A549 (cell line): Measurements from ENCODE around the gene ITPKB. TPM values are rescaled to one million over a fixed set of nuclear protein-coding genes. Genes with fewer than 3 reads are reported as not detected.
A peak's percentile ranks its signal among the peaks of the same experiment; 100 is the strongest.

Experiments used
- ATAC-seq, 2 experiments: fragments of 200-7000 bp in 1 of 2; fragments of >200 bp in 1 of 2; cut with Nextera tagmentation in 1 of 2; cut with Tn5 transposase in 1 of 2; 3 replicates each; pipeline versions ENCODE4 v1.8.0 to v1.9.1; 2018 to 2020; ENCODE audit warnings: mild to moderate bottlenecking in 1 of 2, moderate library complexity in 1 of 2
- CTCF ChIA-PET: fragments of 300-600 bp; sonication (Branson Sonifier 250); formaldehyde crosslinking; extraction: SDS; loops from one replicate; lab custom pipeline; 2021; ENCODE audit warnings: antibody characterized with exemption, inconsistent platforms; lab: Yijun Ruan, JAX
- POLR2A ChIA-PET: fragments of 350-600 bp; formaldehyde crosslinking; extraction: SDS; loops from one replicate; lab custom pipeline; 2021; ENCODE audit warnings: antibody characterized with exemption, inconsistent platforms; lab: Yijun Ruan, JAX
- DNase-seq, 2 experiments: peaks; one replicate each; pipeline versions ENCODE4 v3.0.0 to v3.0.0-alpha.2; 2011 to 2016; ENCODE audit warnings: low read depth in 1 of 2, low spot score in 1 of 2
- FAIRE-seq: peaks from 2 replicates; lab custom pipeline; 2011; peaks lifted over from hg19 to GRCh38; lab: Jason Lieb, UNC
- H3K27ac ChIP-seq, 2 experiments: fragments of >200 bp; sonication (Bioruptor Twin); formaldehyde crosslinking; 3 replicates each; pipeline ENCODE4 v1.5.1; 2016 to 2017
- H3K4me1 ChIP-seq: fragments of >200 bp; sonication (Bioruptor Twin); formaldehyde crosslinking; 3 replicates; pipeline ENCODE4 v1.6.1; 2016
- H3K4me2 ChIP-seq: fragments of >200 bp; sonication (Bioruptor Twin); formaldehyde crosslinking; 3 replicates; pipeline ENCODE4 v1.6.1; 2016
- H3K4me3 ChIP-seq: fragments of >200 bp; sonication (Bioruptor Twin); formaldehyde crosslinking; 3 replicates; pipeline ENCODE4 v1.5.1; 2016
- H3K9me3 ChIP-seq: fragments of >200 bp; sonication (Bioruptor Twin); formaldehyde crosslinking; 3 replicates; pipeline ENCODE4 v1.6.1; 2016
- ATOH8 ChIP-seq: fragments of 250-450 bp; sonication (Bioruptor Pico); IDR thresholded peaks from 2 replicates; pipeline ENCODE4 v1.5.0; 2020; ENCODE audit warnings: low read depth, mild to moderate bottlenecking, moderate library complexity
- BCL3 ChIP-seq: fragments of >200 bp; sonication (Bioruptor Twin); formaldehyde crosslinking; IDR thresholded peaks from 3 replicates; pipeline ENCODE4 v1.6.1; 2016
- BHLHE40 ChIP-seq: IDR thresholded peaks from 2 replicates; pipeline ENCODE4 v1.6.1; 2012; ENCODE audit warnings: low read depth, low read length, inconsistent platforms
- CHD2 ChIP-seq: fragments of 150-350 bp; IDR thresholded peaks from 2 replicates; pipeline ENCODE4 v1.6.1; 2014; ENCODE audit warnings: low read length; ENCODE audit not compliant: partially characterized antibody
- CHD4 ChIP-seq: fragments of 200-600 bp; sonication (generic); IDR thresholded peaks from 2 replicates; pipeline ENCODE4 v1.6.1; 2016; ENCODE audit warnings: antibody characterized with exemption, mild to moderate bottlenecking, borderline replicate concordance
- CTCF ChIP-seq: fragments of >200 bp; sonication (Bioruptor Twin); formaldehyde crosslinking; IDR thresholded peaks from 3 replicates; pipeline ENCODE4 v1.5.1; 2016
- EP300 ChIP-seq, 2 experiments: fragments of >200 bp; sonication (Bioruptor Twin); formaldehyde crosslinking; IDR thresholded peaks; 2 replicates in 1 of 2; 3 replicates in 1 of 2; pipeline ENCODE4 v1.6.1; 2016 to 2017
- FOSL2 ChIP-seq, 2 experiments: fragments of 450-650 bp in 1 of 2; fragments of >200 bp in 1 of 2; sonication (Bioruptor Twin) in 1 of 2; formaldehyde crosslinking; IDR thresholded peaks; 2 replicates each; pipeline versions ENCODE4 v1.5.0 to v1.6.1; 2016 to 2020; ENCODE audit warnings: mild to moderate bottlenecking in 1 of 2, moderate library complexity in 1 of 2
- FOXS1 ChIP-seq: fragments of 250-450 bp; sonication (Bioruptor Pico); IDR thresholded peaks from 2 replicates; pipeline ENCODE4 v1.5.0; 2020; ENCODE audit warnings: mild to moderate bottlenecking, moderate library complexity
- GATA3 ChIP-seq: IDR thresholded peaks from 2 replicates; pipeline ENCODE4 v1.6.1; 2012; ENCODE audit warnings: borderline replicate concordance
- HDAC2 ChIP-seq: fragments of 200-600 bp; sonication (generic); IDR thresholded peaks from 2 replicates; pipeline ENCODE4 v1.6.1; 2016
- HES2 ChIP-seq: fragments of >200 bp; sonication (Bioruptor Twin); formaldehyde crosslinking; IDR thresholded peaks from 2 replicates; pipeline ENCODE4 v1.6.1; 2016
- HEYL ChIP-seq: fragments of 250-450 bp; sonication (Bioruptor Pico); IDR thresholded peaks from 2 replicates; pipeline ENCODE4 v1.8.0; 2021; ENCODE audit warnings: mild to moderate bottlenecking, moderate library complexity
- HOXA7 ChIP-seq: fragments of 250-450 bp; sonication (Bioruptor Pico); IDR thresholded peaks from 2 replicates; pipeline ENCODE4 v1.5.0; 2020; ENCODE audit warnings: mild to moderate bottlenecking, moderate library complexity
- HOXB5 ChIP-seq: fragments of 250-450 bp; sonication (Bioruptor Pico); IDR thresholded peaks from 2 replicates; pipeline ENCODE4 v1.5.0; 2020; ENCODE audit warnings: mild to moderate bottlenecking, moderate library complexity
- JUN ChIP-seq, 2 experiments: fragments of >200 bp; sonication (Bioruptor Twin); formaldehyde crosslinking; IDR thresholded peaks; 2 replicates in 1 of 2; 3 replicates in 1 of 2; pipeline ENCODE4 v1.6.1; 2016 to 2017
- KDM1A ChIP-seq: fragments of 200-600 bp; sonication (generic); IDR thresholded peaks from 2 replicates; pipeline ENCODE4 v1.6.1; 2016; ENCODE audit warnings: low read depth, mild to moderate bottlenecking
- MAZ ChIP-seq: fragments of 150-350 bp; IDR thresholded peaks from 2 replicates; pipeline ENCODE4 v1.6.1; 2014; ENCODE audit warnings: antibody characterized with exemption, low read depth, low read length, borderline replicate concordance
- NR3C1 ChIP-seq: fragments of >200 bp; sonication (Bioruptor Twin); formaldehyde crosslinking; IDR thresholded peaks from 3 replicates; pipeline ENCODE4 v1.6.1; 2017
- PBX3 ChIP-seq: IDR thresholded peaks from 2 replicates; pipeline ENCODE4 v1.6.1; 2012
- POLR2A ChIP-seq: IDR thresholded peaks from 2 replicates; pipeline ENCODE4 v1.6.1; 2012; ENCODE audit warnings: mild to moderate bottlenecking, low read length
- RARB ChIP-seq: fragments of 250-450 bp; sonication (Bioruptor Pico); IDR thresholded peaks from 2 replicates; pipeline ENCODE4 v1.8.0; 2021; ENCODE audit warnings: mild to moderate bottlenecking, moderate library complexity
- RFX5 ChIP-seq: fragments of 450-650 bp; IDR thresholded peaks from 2 replicates; pipeline ENCODE4 v1.7.1; 2014; ENCODE audit warnings: antibody characterized with exemption, mild to moderate bottlenecking, moderate library complexity
- RNF2 ChIP-seq: fragments of 200-600 bp; sonication (generic); IDR thresholded peaks from 2 replicates; pipeline ENCODE4 v1.6.1; 2016; ENCODE audit warnings: low read depth, mild to moderate bottlenecking, antibody characterized with exemption, moderate library complexity, borderline replicate concordance
- SMC3 ChIP-seq: fragments of >200 bp; sonication (Bioruptor Twin); formaldehyde crosslinking; IDR thresholded peaks from 3 replicates; pipeline ENCODE4 v1.6.1; 2018; ENCODE audit warnings: inconsistent platforms
- SREBF2 ChIP-seq: fragments of 450-650 bp; IDR thresholded peaks from 2 replicates; pipeline ENCODE4 v1.6.1; 2014; ENCODE audit warnings: mild to moderate bottlenecking, moderate library complexity
- TFCP2L1 ChIP-seq: fragments of 250-450 bp; sonication (Bioruptor Pico); IDR thresholded peaks from 2 replicates; pipeline ENCODE4 v1.5.0; 2021; ENCODE audit warnings: mild to moderate bottlenecking
- TP53 ChIP-seq: fragments of 250-450 bp; sonication (Bioruptor Pico); IDR thresholded peaks from 2 replicates; pipeline ENCODE4 v1.5.0; 2021; ENCODE audit warnings: mild to moderate bottlenecking, moderate library complexity
- WGBS: methylation state at CpG from one replicate; pipeline ENCODE4 v1.1.6; 2017; ENCODE audit errors: missing lambda C conversion rate; 5-methylcytosine and 5-hydroxymethylcytosine counted together
- polyA plus RNA-seq, 4 experiments: library from polyadenylated mRNA; depleted of rRNA in 3 of 4; stranded (reverse); fragments of >200 nt; fragmentation: RNase III in 1 of 4; extraction: RNeasy Plus Mini Kit Qiagen cat#74134 plus additional on column Dnase treatment in 1 of 4; gene quantifications; 2 replicates in 3 of 4; 3 replicates in 1 of 4; pipeline ENCODE4 v1.2.3, GENCODE V29; 2011 to 2017

ITPKB gene
- polyA plus RNA-seq, 2 of the 4 experiments (the other 2 are of a cell fraction): 1.7 to 2.8 TPM

- Histone ChIP-seq H3K4me2 (no peak overlapping the region), H3K4me3 (no peak overlapping the region), H3K9me3 (no peaks in the 10 kb centered on the region), H3K4me1 (0 out of 3 replicates have a peak, but pooled peaks cover 3% of the 10 kb centered on the region), H3K27ac (no peak overlapping the region)
- TF ChIP-seq JUN (IDR thresholded peaks at IDR 0.05) (no peak), MAZ (no peak), CHD2 (no peak), RARB (CRISPR knock-in tag) (no peak), KDM1A (no peak), HOXA7 (CRISPR knock-in tag) (no peak), GATA3 (no peak), SREBF2 (no peak), EP300 (IDR thresholded peaks at IDR 0.05) (no peak)
- DNase-seq (no peak), FAIRE-seq (no peak), ATAC-seq (no peak)
- POLR2A ChIA-PET: no interaction called here
- 91% methylated on average over 19 of the region's 19 CpGs for WGBS
- CTCF ChIA-PET: interaction anchor here (0.6 to 2.6 kb wide), 3 partner anchors 30 to 802 kb away, joined by 3 to 13 read pairs (median 5); no protein-coding TSS in a partner anchor
Measured at GRCh38 chr1:226712742-226713419, 26.2 kb downstream of the ITPKB start.

GRCh38 chr1:226711976-226712741 lies 26.9 kb downstream of the ITPKB start:
- Histone ChIP-seq H3K9me3 (no peaks in the 10 kb centered on the region), H3K27ac (no peak overlapping the region), H3K4me1 (0 out of 3 replicates have a peak, but pooled peaks cover 3% of the 10 kb centered on the region), H3K4me2 (no peak overlapping the region), H3K4me3 (no peak overlapping the region)
- peak in 1 of 2 experiments; percentile 21; a peak in 2 of 6 replicates for ATAC-seq
- CTCF ChIA-PET: interaction anchor here (0.6 to 2.6 kb wide), 12 partner anchors 7 to 803 kb away, joined by 3 to 13 read pairs (median 3); no protein-coding TSS in a partner anchor
- TF ChIP-seq RFX5 (no peak), HEYL (CRISPR knock-in tag) (no peak), EP300 (IDR thresholded peaks at IDR 0.05) (no peak), RNF2 (no peak), SMC3 (no peak), HOXB5 (CRISPR knock-in tag) (no peak)
- 73% methylated on average over 20 of the region's 21 CpGs for WGBS
- POLR2A ChIA-PET: no interaction called here
- DNase-seq: no peak
- no peak for FAIRE-seq

GRCh38 chr1:226710501-226710900 lies 28.6 kb downstream of the ITPKB start:
- ChIA-PET POLR2A (no interaction called here), CTCF (interaction anchor here (0.7 to 2.6 kb wide), 8 partner anchors 10 to 118 kb away, joined by 3 to 13 read pairs (median 4); no protein-coding TSS in a partner anchor)
- 0 out of 3 replicates have a peak, but pooled peaks cover 3% of the 10 kb centered on the region for H3K4me1 ChIP-seq
- TF ChIP-seq TFCP2L1 (CRISPR knock-in tag) (no peak), BHLHE40 (no peak), NR3C1 (no peak), RARB (CRISPR knock-in tag) (no peak), HDAC2 (no peak), RNF2 (no peak), POLR2A (no peak), PBX3 (no peak), FOSL2 (IDR thresholded peaks at IDR 0.05) (no peak), FOSL2 (CRISPR knock-in tag; IDR thresholded peaks at IDR 0.05) (no peak), CHD4 (no peak), HES2 (no peak), BCL3 (no peak), JUN (IDR thresholded peaks at IDR 0.05) (no peak), ATOH8 (CRISPR knock-in tag) (no peak), KDM1A (no peak), FOXS1 (CRISPR knock-in tag) (no peak), TP53 (CRISPR knock-in tag) (no peak), CTCF (no peak)
- no peak for ATAC-seq
- H3K4me3 ChIP-seq: no peak overlapping the region
- 78% methylated on average over 5 of the region's 6 CpGs for WGBS
- H3K4me2 ChIP-seq: no peak overlapping the region
- no peak for FAIRE-seq
- DNase-seq: no peak
- H3K27ac ChIP-seq: no peak overlapping the region
- H3K9me3 ChIP-seq: no peaks in the 10 kb centered on the region
